ENCODE data around the gene CES2.

- TF ChIP-seq GLIS3 (CRISPR knock-in tag; IDR thresholded peaks at IDR 0.05): no peak
- no peak for TF ChIP-seq ESRRG (CRISPR knock-in tag; IDR thresholded peaks at IDR 0.05)
- no peak for TF ChIP-seq PPARA (CRISPR knock-in tag; IDR thresholded peaks at IDR 0.05; ENCODE audit: borderline replicate concordance)
- TF ChIP-seq PATZ1 (CRISPR knock-in tag; IDR thresholded peaks at IDR 0.05; ENCODE audit: borderline replicate concordance): no peak
- no peak for TF ChIP-seq ZFP3 (CRISPR knock-in tag; IDR thresholded peaks at IDR 0.05)
- no peak for TF ChIP-seq ZFP30 (CRISPR knock-in tag; IDR thresholded peaks at IDR 0.05)
- no peak for TF ChIP-seq POU6F1 (CRISPR knock-in tag; IDR thresholded peaks at IDR 0.05; ENCODE audit: borderline replicate concordance, low read depth)
- no peak for TF ChIP-seq ARNTL (CRISPR knock-in tag; IDR thresholded peaks at IDR 0.05; ENCODE audit: borderline replicate concordance, low read depth)
- TF ChIP-seq BACH2 (CRISPR knock-in tag; IDR thresholded peaks at IDR 0.05; ENCODE audit: borderline replicate concordance): no peak
- no peak for TF ChIP-seq OSR1 (CRISPR knock-in tag; IDR thresholded peaks at IDR 0.05)
- TF ChIP-seq, protein P1, sequence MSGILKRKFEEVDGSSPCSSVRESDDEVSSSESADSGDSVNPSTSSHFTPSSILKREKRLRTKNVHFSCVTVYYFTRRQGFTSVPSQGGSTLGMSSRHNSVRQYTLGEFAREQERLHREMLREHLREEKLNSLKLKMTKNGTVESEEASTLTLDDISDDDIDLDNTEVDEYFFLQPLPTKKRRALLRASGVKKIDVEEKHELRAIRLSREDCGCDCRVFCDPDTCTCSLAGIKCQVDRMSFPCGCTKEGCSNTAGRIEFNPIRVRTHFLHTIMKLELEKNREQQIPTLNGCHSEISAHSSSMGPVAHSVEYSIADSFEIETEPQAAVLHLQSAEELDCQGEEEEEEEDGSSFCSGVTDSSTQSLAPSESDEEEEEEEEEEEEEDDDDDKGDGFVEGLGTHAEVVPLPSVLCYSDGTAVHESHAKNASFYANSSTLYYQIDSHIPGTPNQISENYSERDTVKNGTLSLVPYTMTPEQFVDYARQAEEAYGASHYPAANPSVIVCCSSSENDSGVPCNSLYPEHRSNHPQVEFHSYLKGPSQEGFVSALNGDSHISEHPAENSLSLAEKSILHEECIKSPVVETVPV (CRISPR knock-in tag; IDR thresholded peaks at IDR 0.05): no peak
Measured at GRCh38 chr16:66959704-66960161, 24.4 kb downstream of the CES2 start.

All from SK-N-SH treated with all-trans-retinoic acid at 6 μM for 48 hours (cell line).